NCI-H2196 (cell line): ENCODE results near the gene TAF6.

Source experiments
- DNase-seq: peaks from one replicate; lab custom pipeline; 2025; ENCODE audit not compliant: unreplicated experiment; lab: John Stamatoyannopoulos, UW

TAF6 gene

DNA sequence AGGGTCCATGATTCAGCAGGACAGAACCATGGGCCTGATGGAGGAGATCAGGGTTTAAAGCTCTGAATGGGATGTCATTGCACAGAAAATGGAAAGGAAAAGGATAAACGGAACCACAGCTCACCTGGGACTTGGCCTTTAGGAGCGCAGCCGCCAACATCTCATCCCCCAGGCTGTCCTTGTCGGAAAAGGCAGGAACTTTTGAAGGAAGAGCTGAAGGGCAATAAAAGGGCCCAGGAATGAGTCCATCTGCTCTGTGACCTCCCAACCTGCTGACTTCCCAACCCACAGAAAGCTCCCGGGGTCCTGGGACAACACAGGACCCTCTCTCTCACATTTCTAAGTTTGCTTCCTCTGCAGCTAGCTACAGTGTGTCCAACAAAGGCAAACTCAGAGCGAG is 43.7 kb downstream of the TAF6 start:
- no peak for DNase-seq

DNA sequence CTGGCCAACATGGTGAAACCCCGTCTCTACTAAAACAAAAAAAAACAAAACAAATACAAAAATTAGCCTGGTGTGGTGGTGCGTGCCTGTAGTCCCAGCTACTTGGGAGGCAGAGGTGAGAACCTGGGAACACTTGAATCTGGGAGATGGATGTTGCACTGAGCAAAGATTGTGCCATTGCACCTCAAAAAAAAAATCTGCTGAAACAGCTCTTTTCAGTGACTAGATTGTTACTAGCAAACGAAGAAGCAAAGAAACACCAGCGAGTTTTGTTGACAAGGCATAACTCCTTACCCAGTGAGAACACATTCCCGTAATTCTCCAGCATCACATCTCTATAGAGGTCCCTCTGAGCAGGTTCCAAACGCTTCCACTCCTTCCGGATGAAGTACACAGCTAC is 44.3 kb downstream of the TAF6 start:
- no peak for DNase-seq

DNA sequence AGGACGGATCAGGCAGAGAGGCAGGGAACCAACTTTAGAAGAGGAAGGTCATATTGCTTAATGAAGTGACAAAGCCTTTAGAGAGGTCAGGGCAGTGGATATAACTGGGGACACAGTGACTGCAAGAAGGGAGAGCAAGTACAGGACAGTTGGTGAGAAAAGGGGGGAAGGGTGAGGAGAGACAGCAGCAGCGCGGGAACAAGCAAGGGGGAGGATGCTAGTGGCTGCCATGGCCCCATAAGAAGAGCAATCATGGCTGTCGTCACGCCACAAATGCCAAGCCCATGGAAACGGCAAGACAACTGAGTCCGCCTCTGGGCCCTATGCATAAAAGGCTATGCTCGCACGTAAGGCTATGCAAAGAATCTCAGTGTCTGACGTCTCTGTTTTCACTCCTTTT is 46.7 kb downstream of the TAF6 start:
- no peak for DNase-seq

GRCh38 chr7:100071018-100071723 is 48.0 kb downstream of the TAF6 start:
- DNase-seq = no peak

GRCh38 chr7:100069991-100070390 is 49.2 kb downstream of the TAF6 start:
- DNase-seq = no peak

GRCh38 chr7:100066953-100067352 is 52.2 kb downstream of the TAF6 start:
- no peak for DNase-seq

DNA sequence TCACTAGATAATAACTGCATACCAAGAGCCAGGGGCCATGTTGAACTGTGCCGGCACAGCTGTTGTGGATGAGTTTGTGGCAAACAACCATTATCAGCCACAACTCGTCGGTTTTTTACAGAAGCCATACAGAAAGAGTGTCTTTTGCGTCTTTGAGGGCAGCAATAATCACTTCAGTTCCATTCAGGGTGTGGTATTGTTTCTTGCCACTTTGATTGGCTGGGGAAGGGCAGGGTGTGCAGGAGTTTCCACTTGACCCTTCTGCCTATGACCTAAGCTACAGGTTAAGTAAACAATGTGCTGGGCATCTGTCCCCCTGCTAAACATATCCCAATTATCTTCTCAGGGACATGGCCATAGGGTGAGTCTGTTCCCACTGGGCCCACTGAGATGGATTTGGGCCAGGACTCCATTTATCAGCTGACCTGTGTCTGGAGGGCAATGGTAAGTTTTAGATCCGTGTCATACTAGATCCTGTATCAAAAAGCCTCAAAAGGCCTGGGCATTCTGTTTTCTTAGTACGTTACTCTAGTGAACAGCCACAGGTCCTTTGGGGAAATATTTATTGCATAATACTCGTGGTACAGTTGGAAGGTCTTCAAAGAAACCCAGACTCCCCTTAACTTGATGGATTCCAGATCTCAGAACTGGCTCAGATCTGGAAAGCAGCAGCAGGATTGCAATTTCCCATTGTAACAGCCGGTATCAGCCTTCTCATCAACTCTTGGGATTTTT is 53.5 kb downstream of the TAF6 start:
- DNase-seq = peak; percentile 36

DNA sequence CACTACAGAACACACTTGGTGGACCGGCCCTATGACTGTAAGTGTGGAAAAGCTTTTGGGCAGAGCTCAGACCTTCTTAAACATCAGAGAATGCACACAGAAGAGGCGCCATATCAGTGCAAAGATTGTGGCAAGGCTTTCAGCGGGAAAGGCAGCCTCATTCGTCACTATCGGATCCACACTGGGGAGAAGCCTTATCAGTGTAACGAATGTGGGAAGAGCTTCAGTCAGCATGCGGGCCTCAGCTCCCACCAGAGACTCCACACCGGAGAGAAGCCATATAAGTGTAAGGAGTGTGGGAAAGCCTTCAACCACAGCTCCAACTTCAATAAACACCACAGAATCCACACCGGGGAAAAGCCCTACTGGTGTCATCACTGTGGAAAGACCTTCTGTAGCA is 55.0 kb downstream of the TAF6 start:
- no peak for DNase-seq

GRCh38 chr7:100063376-100063775 is 55.8 kb downstream of the TAF6 start:
- DNase-seq = no peak

GRCh38 chr7:100061518-100062193 is 57.5 kb downstream of the TAF6 start:
- no peak for DNase-seq

DNA sequence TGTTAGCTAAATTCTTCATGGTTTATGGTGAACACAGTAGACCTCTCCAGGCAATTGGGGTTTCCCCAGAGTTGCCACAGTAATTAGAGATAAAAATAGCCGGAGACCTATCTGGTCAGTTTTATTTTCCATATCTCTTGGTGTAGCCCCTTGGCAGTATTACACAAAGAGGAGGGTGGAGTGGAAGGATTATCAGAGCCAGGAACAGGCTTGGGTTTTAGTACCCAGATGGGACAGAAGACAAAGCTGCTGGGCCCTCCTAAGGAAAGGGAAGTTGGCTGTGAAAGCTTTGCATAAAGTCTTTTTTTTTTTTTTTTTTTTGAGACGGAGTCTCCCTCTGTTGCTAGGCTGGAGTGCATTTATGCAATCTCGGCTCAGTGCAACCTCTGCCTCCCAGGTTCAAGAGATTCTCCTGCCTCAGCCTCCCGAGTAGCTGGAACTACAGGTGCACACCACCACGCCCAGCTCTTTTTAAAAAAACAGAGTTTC is 59.9 kb downstream of the TAF6 start:
- no peak for DNase-seq
